Measurements from ENCODE around the gene LGALS14. TPM values are rescaled to one million over a fixed set of nuclear protein-coding genes. Genes with fewer than 3 reads are reported as not detected.

LGALS14 gene
- total RNA-seq, result not detected

GRCh38 chr19:39704181-39705044 is at the start of gene LGALS14:
Gene LGALS14 (plus strand): TSS chr19:39704481. CDS start chr19:39704529, 48 bp downstream.
- intact Hi-C loops (cut with DNase I; ENCODE audit: low total_unique reads), result no loop called here

GRCh38 chr19:39655613-39656012 is 48.7 kb upstream of the LGALS14 start, which contains the start of gene LGALS16:
Gene LGALS16 (plus strand): TSS chr19:39655913. CDS start chr19:39655962, 49 bp downstream.
- no peak within 1 kb of the TSS for H3K27ac ChIP-seq
- no peak within 1 kb of the TSS for H3K4me3 ChIP-seq
- peaks cover under 1% of the 10 kb centered on the region for H3K27me3 ChIP-seq
- 55 to 58% methylated on average over 2 to 3 of the region's 3 CpGs for WGBS, 2 donors (ENCODE audit: low coverage in 1 of 2)
- no peaks in the 10 kb centered on the region for H3K4me1 ChIP-seq
- TF ChIP-seq POLR2A (IDR thresholded peaks at IDR 0.05), result no peak
- no peak for TF ChIP-seq EP300 (IDR thresholded peaks at IDR 0.05; ENCODE audit: low read depth)
- no peak for TF ChIP-seq POLR2AphosphoS5 (IDR thresholded peaks at IDR 0.05)
- no peak for TF ChIP-seq CTCF (IDR thresholded peaks at IDR 0.05)
- H3K9me3 ChIP-seq, result no peaks in the 10 kb centered on the region
- no peaks in the 10 kb centered on the region for H3K36me3 ChIP-seq
- no peak for DNase-seq
- in situ Hi-C loops (cut with MboI; ENCODE audit: low pct_ligation_motif_present in 1 of 4, low pct_unique_long_range_greater_than_20kb in 1 of 4, low sequenced_read_pairs in 3 of 4), result no loop called here
- intact Hi-C loops (cut with DNase I; ENCODE audit: low total_unique reads), result no loop called here

More at GRCh38 chr19:39704181-39705044, at the start of gene LGALS14:
- H3K4me1 ChIP-seq, result no peaks in the 10 kb centered on the region
- peaks cover 9% of the 10 kb centered on the region for H3K27me3 ChIP-seq
- no peak within 1 kb of the TSS for H3K27ac ChIP-seq
- WGBS, 2 donors (ENCODE audit: low coverage in 1 of 2), result 43 to 50% methylated on average over 1 to 6 of the region's 6 CpGs
- in situ Hi-C loops (cut with MboI; ENCODE audit: low pct_ligation_motif_present in 1 of 4, low pct_unique_long_range_greater_than_20kb in 1 of 4, low sequenced_read_pairs in 3 of 4), result no loop called here
- TF ChIP-seq EP300 (IDR thresholded peaks at IDR 0.05; ENCODE audit: low read depth) (no peak), POLR2AphosphoS5 (IDR thresholded peaks at IDR 0.05) (no peak), POLR2A (IDR thresholded peaks at IDR 0.05) (no peak), CTCF (IDR thresholded peaks at IDR 0.05) (no peak)
- no peak within 1 kb of the TSS for H3K4me3 ChIP-seq
- no peaks in the 10 kb centered on the region for H3K36me3 ChIP-seq
- no peaks in the 10 kb centered on the region for H3K9me3 ChIP-seq
- no peak for DNase-seq

GRCh38 chr19:39659791-39660190 is 44.5 kb upstream of the LGALS14 start:
- Histone ChIP-seq H3K27me3 (peaks cover 13% of the 10 kb centered on the region), H3K4me1 (no peaks in the 10 kb centered on the region), H3K4me3 (no peak overlapping the region), H3K36me3 (no peaks in the 10 kb centered on the region), H3K27ac (no peak overlapping the region), H3K9me3 (no peaks in the 10 kb centered on the region)
- no peak for DNase-seq
- WGBS, 2 donors (ENCODE audit: low coverage in 1 of 2), result 68 to 76% methylated on average over 3 to 4 of the region's 4 CpGs
- intact Hi-C loops (cut with DNase I; ENCODE audit: low total_unique reads) (no loop called here), in situ Hi-C loops (cut with MboI; ENCODE audit: low pct_ligation_motif_present in 1 of 4, low pct_unique_long_range_greater_than_20kb in 1 of 4, low sequenced_read_pairs in 3 of 4) (loop anchor here in 2 of 4 donors (10.0 kb wide), 1 partner anchor 105 kb away; no protein-coding TSS in a partner anchor)
- TF ChIP-seq EP300 (IDR thresholded peaks at IDR 0.05; ENCODE audit: low read depth) (no peak), CTCF (IDR thresholded peaks at IDR 0.05) (no peak), POLR2A (IDR thresholded peaks at IDR 0.05) (no peak), POLR2AphosphoS5 (IDR thresholded peaks at IDR 0.05) (no peak)

GRCh38 chr19:39660661-39661060 is 43.6 kb upstream of the LGALS14 start:
- DNase-seq, result no peak
- 73 to 100% methylated on average over 2 to 4 of the region's 4 CpGs for WGBS, 2 donors (ENCODE audit: low coverage in 1 of 2)
- H3K27ac ChIP-seq, result no peak overlapping the region
- no peaks in the 10 kb centered on the region for H3K9me3 ChIP-seq
- no peaks in the 10 kb centered on the region for H3K36me3 ChIP-seq
- no peaks in the 10 kb centered on the region for H3K4me1 ChIP-seq
- in situ Hi-C loops (cut with MboI; ENCODE audit: low pct_ligation_motif_present in 1 of 4, low pct_unique_long_range_greater_than_20kb in 1 of 4, low sequenced_read_pairs in 3 of 4), result loop anchor here in 2 of 4 donors (10.0 kb wide), 1 partner anchor 106 kb away; no protein-coding TSS in a partner anchor
- peaks cover 15% of the 10 kb centered on the region for H3K27me3 ChIP-seq
- intact Hi-C loops (cut with DNase I; ENCODE audit: low total_unique reads), result no loop called here
- no peak overlapping the region for H3K4me3 ChIP-seq
- TF ChIP-seq CTCF (IDR thresholded peaks at IDR 0.05), result no peak
- TF ChIP-seq POLR2AphosphoS5 (IDR thresholded peaks at IDR 0.05), result no peak
- TF ChIP-seq POLR2A (IDR thresholded peaks at IDR 0.05), result no peak
- no peak for TF ChIP-seq EP300 (IDR thresholded peaks at IDR 0.05; ENCODE audit: low read depth)

All from transverse colon (tissue), 4 donors.